Heart right ventricle (tissue), 16 donors: ENCODE data around the gene ZNHIT6. TPM values are rescaled to one million over a fixed set of nuclear protein-coding genes. Genes with fewer than 3 reads are reported as not detected.
A peak's percentile ranks its signal among the peaks of the same experiment; 100 is the strongest.

Source experiments
- ATAC-seq, 8 donors: fragments of 200-7000 bp; cut with Tn5 transposase; one replicate each; pipeline ENCODE4 v1.9.1; 2020; ENCODE audit warnings: mild to moderate bottlenecking in 8 of 8, moderate library complexity in 8 of 8, moderate number of reproducible peaks in 1 of 8
- DNase-seq, 2 donors: peaks; one replicate each; pipeline ENCODE4 v3.0.0-alpha.2; 2020
- H3K27ac ChIP-seq, 10 donors: fragments of 200-600 bp; sonication (generic) in 2 of 10; one replicate each; pipeline versions ENCODE4 v1.5.0 to v1.8.0; 2020 to 2022; ENCODE audit warnings: mild to moderate bottlenecking in 3 of 10
- H3K27me3 ChIP-seq, 7 donors: fragments of 200-600 bp; one replicate each; pipeline ENCODE4 v1.8.0; 2021 to 2022; ENCODE audit warnings: mild to moderate bottlenecking in 2 of 7
- H3K36me3 ChIP-seq, 9 donors: fragments of 200-600 bp; sonication (generic) in 1 of 9; one replicate each; pipeline versions ENCODE4 v1.5.0 to v1.8.0; 2020 to 2022; ENCODE audit warnings: mild to moderate bottlenecking in 2 of 9
- H3K4me1 ChIP-seq, 9 donors: fragments of 200-600 bp; sonication (generic) in 1 of 9; one replicate each; pipeline versions ENCODE4 v1.5.0 to v1.8.0; 2020 to 2022; ENCODE audit warnings: mild to moderate bottlenecking in 4 of 9
- H3K4me3 ChIP-seq, 10 donors: fragments of 200-600 bp; sonication (generic) in 2 of 10; one replicate each; pipeline versions ENCODE4 v1.5.0 to v1.8.0; 2020 to 2022; ENCODE audit warnings: mild to moderate bottlenecking in 7 of 10, moderate library complexity in 2 of 10
- H3K9me3 ChIP-seq, 11 donors: fragments of 200-600 bp in 10 of 11; sonication (generic) in 2 of 11; one replicate each; pipeline versions ENCODE4 v1.5.0 to v1.8.0; 2013 to 2022; ENCODE audit warnings: mild to moderate bottlenecking in 2 of 11, control low read depth in 1 of 11, moderate library complexity in 1 of 11
- CTCF ChIP-seq, 9 donors: fragments of 200-600 bp; sonication (generic) in 2 of 9; IDR thresholded peaks; one replicate each; pipeline versions ENCODE4 v1.5.0 to v1.8.0; 2021 to 2022; ENCODE audit warnings: antibody characterized with exemption in 9 of 9, mild to moderate bottlenecking in 5 of 9, moderate library complexity in 1 of 9
- WGBS, 2 donors: extraction: QIAGEN DNeasy Blood & Tissue Kit; methylation state at CpG; one replicate each; pipeline ENCODE4 v1.1.7; 2013; ENCODE audit warnings: inconsistent platforms in 1 of 2; 5-methylcytosine and 5-hydroxymethylcytosine counted together
- intact Hi-C, 10 donors: fragments of 100-400 bp; cut with DNase I; formaldehyde crosslinking; loops; one replicate each; pipeline versions ENCODE4 v1.11.1 to v1.14.2; 2022
- polyA plus RNA-seq, 2 donors: library from polyadenylated mRNA; stranded (reverse); fragments of 200-250 nt; gene quantifications; one replicate each; pipeline ENCODE4 v1.2.3, GENCODE V29; 2013
- total RNA-seq, 10 donors: library from RNA; stranded (reverse); fragmentation: NEBNext Ultra II Directional in 3 of 10; extraction: Animal tissue kit (Norgen Biotek cat#: 25700) in 3 of 10; gene quantifications; one replicate each; pipeline versions ENCODE4 v1.2.1 to v1.2.4, GENCODE V29; 2021 to 2023
- donor health status: Arrhythmogenic right ventricular cardiomyopathy.
- donor health status: ischemic (EF 13 %, LVEDD 7.1; RV severe dilation, severe dysfunction).
- donor health status: healthy with polysubstance abuse.
- donor health status: DM: no; HTN: yes; CAD: no.
- donor health status: DM: no; HTN: no; CAD: no.
- donor health status: ischemic (EF 25% LVEDD 6.9; RV normal size, moderate dysfunction).
- donor health status: ischemic (EF 25% LVEDD 5.7; RV mildly dilated, moderate dysfunction).
- donor health status: healthy.
- donor health status: DM: yes; HTN: yes; CAD: no.
- donor health status: Ischemic cardiomyopathy.
- donor health status: ischemic (EF 35%, LVEDD 5.7; RV mildly dilated, moderate dysfunction).
- donor health status: nonischemic (EF 11% LVEDD 7.7; RV severe dilation, severe dysfunction).
- donor health status: DM: yes; HTN: yes; CAD: no.
- donor health status: PGD.
- donor health status: ischemic (EF 29% LVEDD 5.4; RV normal size, mild dysfunction).
- donor health status: nonischemic (EF 23%, LVEDD 6.1; RV moderate dilation, normal function).

The ZNHIT6 gene
- total and polyA plus RNA-seq, 12 donors, result 6.0 to 12.8 (median 10.5) TPM

GRCh38 chr1:85681087-85681486, 27.1 kb downstream of the ZNHIT6 start:
- Histone ChIP-seq H3K27ac (peak overlapping the region in 2 of 10 donors; percentile 3 to 25), H3K27me3 (no peaks in the 10 kb centered on the region), H3K4me3 (no peak overlapping the region), H3K4me1 (peaks cover 0 to 16% (median 8%) of the 10 kb centered on the region in 9 donors), H3K36me3 (peaks cover 0 to 58% (median 5%) of the 10 kb centered on the region in 9 donors), H3K9me3 (no peaks in the 10 kb centered on the region)
- 15 to 25% methylated on average over 2 of the region's 2 CpGs for WGBS, 2 donors
- no peak for TF ChIP-seq CTCF (IDR thresholded peaks at IDR 0.05)
- DNase-seq (peak in 1 of 2 donors; percentile 16), ATAC-seq (peak in 5 of 8 donors; percentile 54 to 90 (median 81))
- intact Hi-C loops, result loop anchor here in 3 of 10 donors (5.0 to 10.0 kb wide), 2 partner anchors 96 to 99 kb away; partner anchors contain the start of gene CCN1 (in 3 of the 3)

GRCh38 chr1:85678193-85678592, 30.0 kb downstream of the ZNHIT6 start:
- no peak overlapping the region for H3K27ac ChIP-seq
- DNase-seq (no peak), ATAC-seq (no peak)
- WGBS, 2 donors, result 75 to 87% methylated on average over 1 of the region's 1 CpG
- H3K4me1 ChIP-seq, result peaks cover 0 to 16% (median 8%) of the 10 kb centered on the region in 9 donors
- H3K36me3 ChIP-seq, result peaks cover 0 to 73% (median 5%) of the 10 kb centered on the region in 9 donors
- intact Hi-C loops, result no loop called here
- TF ChIP-seq CTCF (IDR thresholded peaks at IDR 0.05), result no peak
- no peaks in the 10 kb centered on the region for H3K27me3 ChIP-seq
- H3K9me3 ChIP-seq, result no peaks in the 10 kb centered on the region
- H3K4me3 ChIP-seq, result no peak overlapping the region

GRCh38 chr1:85677656-85678055, 30.6 kb downstream of the ZNHIT6 start:
- 78 to 79% methylated on average over 3 of the region's 3 CpGs for WGBS, 2 donors
- H3K9me3 ChIP-seq, result no peaks in the 10 kb centered on the region
- DNase-seq (no peak), ATAC-seq (no peak)
- intact Hi-C loops, result no loop called here
- H3K27me3 ChIP-seq, result no peaks in the 10 kb centered on the region
- no peak overlapping the region for H3K4me3 ChIP-seq
- peaks cover 0 to 79% (median 5%) of the 10 kb centered on the region in 9 donors for H3K36me3 ChIP-seq
- no peak for TF ChIP-seq CTCF (IDR thresholded peaks at IDR 0.05)
- peaks cover 0 to 16% (median 8%) of the 10 kb centered on the region in 9 donors for H3K4me1 ChIP-seq
- H3K27ac ChIP-seq, result no peak overlapping the region

GRCh38 chr1:85672031-85672660, 36.1 kb downstream of the ZNHIT6 start:
- TF ChIP-seq CTCF (IDR thresholded peaks at IDR 0.05), result no peak
- no peaks in the 10 kb centered on the region for H3K4me1 ChIP-seq
- ATAC-seq, result no peak

More at GRCh38 chr1:85672031-85672660, 36.1 kb downstream of the ZNHIT6 start:
- Histone ChIP-seq H3K27ac (no peak overlapping the region), H3K4me3 (no peak overlapping the region), H3K36me3 (peaks cover 0 to 94% (median 5%) of the 10 kb centered on the region in 9 donors), H3K9me3 (no peaks in the 10 kb centered on the region), H3K27me3 (no peaks in the 10 kb centered on the region)
- 92 to 100% methylated on average over 1 of the region's 1 CpG for WGBS, 2 donors
- DNase-seq, result no peak
- intact Hi-C loops, result no loop called here
